MM.1S (cell line): ENCODE results near the gene FYB1.

Source experiments
- DNase-seq: peaks from one replicate; pipeline ENCODE4 v3.0.0-alpha.2; 2015
- H2AFZ ChIP-seq: fragments of 300-600 bp; sonication (generic); 2 replicates; pipeline ENCODE4 v1.6.0; 2016; ENCODE audit warnings: antibody characterized with exemption, low read length
- H3F3A ChIP-seq: fragments of 300-600 bp; sonication (generic); 2 replicates; pipeline ENCODE4 v1.6.1; 2016; ENCODE audit warnings: mild to moderate bottlenecking, antibody characterized with exemption, low read length, moderate library complexity, mixed read lengths; ENCODE audit not compliant: insufficient read depth
- H3K27ac ChIP-seq: fragments of 300-600 bp; sonication (generic); 2 replicates; pipeline ENCODE4 v1.5.1; 2016; ENCODE audit warnings: mild to moderate bottlenecking, low read length
- H3K27me3 ChIP-seq: fragments of 300-600 bp; sonication (generic); replicated peaks from 2 replicates; pipeline ENCODE4 v1.6.0; 2016; ENCODE audit warnings: low read length; ENCODE audit not compliant: insufficient read depth
- H3K36me3 ChIP-seq: fragments of 300-600 bp; sonication (generic); replicated peaks from 2 replicates; pipeline ENCODE4 v1.6.1; 2016; ENCODE audit warnings: mild to moderate bottlenecking, low read length, mixed read lengths; ENCODE audit not compliant: insufficient read depth
- H3K4me1 ChIP-seq: fragments of 300-600 bp; sonication (generic); 2 replicates; pipeline ENCODE4 v1.6.1; 2016; ENCODE audit warnings: low read length, mixed read lengths
- H3K4me2 ChIP-seq: fragments of 300-600 bp; sonication (generic); 2 replicates; pipeline ENCODE4 v1.6.0; 2016; ENCODE audit warnings: low read depth, low read length
- H3K4me3 ChIP-seq: fragments of 300-600 bp; sonication (generic); 2 replicates; pipeline ENCODE4 v1.5.1; 2016; ENCODE audit warnings: low read length, mixed read lengths
- H3K79me2 ChIP-seq: fragments of 300-600 bp; sonication (generic); 2 replicates; pipeline ENCODE4 v1.6.1; 2016; ENCODE audit warnings: mixed run types, low read length, mixed read lengths
- H3K9ac ChIP-seq: fragments of 300-600 bp; sonication (generic); 2 replicates; pipeline ENCODE4 v1.6.1; 2016; ENCODE audit warnings: low read length, mixed read lengths
- H3K9me2 ChIP-seq: fragments of 300-600 bp; sonication (generic); replicated peaks from 2 replicates; pipeline ENCODE4 v1.6.1; 2016; ENCODE audit warnings: mild to moderate bottlenecking, low read length, mixed read lengths; ENCODE audit not compliant: insufficient read depth
- H3K9me3 ChIP-seq: fragments of 300-600 bp; sonication (generic); replicated peaks from 2 replicates; pipeline ENCODE4 v1.6.1; 2016; ENCODE audit warnings: mild to moderate bottlenecking, low read length, mixed read lengths; ENCODE audit not compliant: insufficient read depth
- H4K20me1 ChIP-seq: fragments of 300-600 bp; sonication (generic); 2 replicates; pipeline ENCODE4 v1.6.1; 2016; ENCODE audit warnings: mild to moderate bottlenecking, low read length, moderate library complexity, mixed read lengths; ENCODE audit not compliant: insufficient read depth
- CTCF ChIP-seq: fragments of 300-600 bp; sonication (generic); IDR thresholded peaks from 2 replicates; pipeline ENCODE4 v1.5.1; 2016; ENCODE audit warnings: antibody characterized with exemption, low read length, mixed read lengths
- EZH2 ChIP-seq: fragments of 300-600 bp; sonication (generic); optimal IDR thresholded peaks from 2 replicates; pipeline ENCODE3; 2017; ENCODE audit warnings: low read depth, mild to moderate bottlenecking, antibody characterized with exemption, low read length, mixed read lengths
- EZH2phosphoT487 ChIP-seq: fragments of 300-600 bp; sonication (generic); IDR thresholded peaks from 2 replicates; pipeline ENCODE4 v1.6.1; 2018; ENCODE audit warnings: antibody characterized with exemption, low read length

Gene FYB1

GRCh38 chr5:39156082-39156481 lies 63.3 kb downstream of the FYB1 start:
- no peak overlapping the region for H3K27ac ChIP-seq
- no peaks in the 10 kb centered on the region for H3K27me3 ChIP-seq
- H2AFZ ChIP-seq = no peak overlapping the region
- H3K9me2 ChIP-seq = no peaks in the 10 kb centered on the region
- no peaks in the 10 kb centered on the region for H3F3A ChIP-seq
- H3K36me3 ChIP-seq = no peaks in the 10 kb centered on the region
- TF ChIP-seq CTCF = no peak
- TF ChIP-seq EZH2phosphoT487 = no peak
- no peak for TF ChIP-seq EZH2
- no peak overlapping the region for H3K4me3 ChIP-seq
- no peaks in the 10 kb centered on the region for H3K79me2 ChIP-seq
- H4K20me1 ChIP-seq = no peaks in the 10 kb centered on the region
- no peak overlapping the region for H3K9ac ChIP-seq
- H3K4me1 ChIP-seq = no peaks in the 10 kb centered on the region
- H3K9me3 ChIP-seq = no peaks in the 10 kb centered on the region
- DNase-seq = no peak
- H3K4me2 ChIP-seq = no peak overlapping the region

- Histone ChIP-seq H3K4me3 (no peak overlapping the region), H4K20me1 (no peaks in the 10 kb centered on the region), H3K36me3 (no peaks in the 10 kb centered on the region), H3F3A (no peaks in the 10 kb centered on the region), H3K9ac (no peak overlapping the region), H3K79me2 (no peaks in the 10 kb centered on the region), H3K4me2 (no peak overlapping the region), H3K27me3 (no peaks in the 10 kb centered on the region), H3K27ac (no peak overlapping the region), H3K9me3 (no peaks in the 10 kb centered on the region), H2AFZ (no peak overlapping the region), H3K9me2 (no peaks in the 10 kb centered on the region), H3K4me1 (peaks cover 9% of the 10 kb centered on the region; the same call in 1 of the 2 replicates)
- TF ChIP-seq CTCF (no peak), EZH2phosphoT487 (no peak), EZH2 (no peak)
- DNase-seq = no peak
Measured at GRCh38 chr5:39151745-39152144, 67.6 kb downstream of the FYB1 start.

GRCh38 chr5:39149966-39150365 lies 69.4 kb downstream of the FYB1 start:
- Histone ChIP-seq H3K9me2 (no peaks in the 10 kb centered on the region), H2AFZ (no peak overlapping the region), H3K4me1 (peaks cover 9% of the 10 kb centered on the region; the same call in 1 of the 2 replicates), H3K36me3 (no peaks in the 10 kb centered on the region), H3K27ac (no peak overlapping the region), H3K9me3 (no peaks in the 10 kb centered on the region), H3K9ac (no peak overlapping the region), H3K79me2 (no peaks in the 10 kb centered on the region), H3K4me2 (no peak overlapping the region), H3F3A (no peaks in the 10 kb centered on the region), H3K4me3 (no peak overlapping the region), H4K20me1 (no peaks in the 10 kb centered on the region), H3K27me3 (no peaks in the 10 kb centered on the region)
- DNase-seq = no peak
- TF ChIP-seq EZH2phosphoT487 = no peak
- TF ChIP-seq EZH2 = no peak
- no peak for TF ChIP-seq CTCF
